ENCODE results near the gene EXD1.

DNA sequence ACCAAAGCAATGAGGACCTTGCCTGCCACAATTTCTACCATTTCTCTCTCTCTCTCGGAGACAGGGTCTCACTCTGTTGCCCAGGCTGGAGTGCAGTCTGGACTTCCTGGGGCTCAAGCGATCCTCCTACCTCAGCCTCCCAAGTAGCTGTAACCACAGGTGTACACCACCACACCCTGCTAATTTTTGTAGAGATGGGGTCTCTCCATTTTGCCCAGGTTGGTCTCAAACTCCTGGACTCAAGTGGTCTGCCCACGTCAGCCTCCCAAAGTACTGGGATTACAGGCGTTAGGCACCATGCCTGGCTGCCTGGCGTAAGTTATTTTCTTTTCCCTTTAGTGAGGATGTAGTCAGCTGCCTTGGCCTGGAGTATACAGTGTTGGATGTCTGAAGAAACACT, 76.8 kb downstream of the EXD1 start:
- TF ChIP-seq CEBPB (IDR thresholded peaks at IDR 0.05) (no peak), CTCF (IDR thresholded peaks at IDR 0.05) (no peak), POLR2A (IDR thresholded peaks at IDR 0.05; ENCODE audit: low read length) (no peak), CHD4 (IDR thresholded peaks at IDR 0.05; ENCODE audit: borderline replicate concordance) (no peak), REST (IDR thresholded peaks at IDR 0.05) (no peak), NFE2L2 (conservative IDR thresholded peaks at IDR 0.05; ENCODE audit: low read length) (no peak), RCOR1 (IDR thresholded peaks at IDR 0.05; ENCODE audit: low read depth, low read length) (no peak)

All from A549 (cell line).